H9 (cell line): Measurements from ENCODE around the gene TFF3. TPM values are rescaled to one million over a fixed set of nuclear protein-coding genes. Genes with fewer than 3 reads are reported as not detected.

Experiments used
- DNase-seq: peaks from one replicate; pipeline ENCODE4 v3.0.0-alpha.2; 2017
- H2AFZ ChIP-seq: one replicate; pipeline ENCODE4 v1.6.1; 2013; ENCODE audit warnings: mild to moderate bottlenecking, low read length, control low read depth, moderate library complexity
- H2AK5ac ChIP-seq: 2 replicates; pipeline ENCODE4 v1.6.1; 2013; ENCODE audit warnings: low read length, control low read depth, mixed read lengths; ENCODE audit not compliant: insufficient read length
- H2BK120ac ChIP-seq: one replicate; pipeline ENCODE4 v1.6.1; 2013; ENCODE audit warnings: low read depth, mild to moderate bottlenecking, low read length, control low read depth, inconsistent platforms; ENCODE audit not compliant: poor library complexity, severe bottlenecking
- H2BK12ac ChIP-seq: 2 replicates; pipeline ENCODE4 v1.6.1; 2013; ENCODE audit warnings: low read length, control low read depth, mixed read lengths, low read depth; ENCODE audit not compliant: insufficient read length
- H2BK15ac ChIP-seq: 2 replicates; pipeline ENCODE4 v1.6.1; 2013; ENCODE audit warnings: low read depth, low read length, control low read depth
- H2BK20ac ChIP-seq: one replicate; pipeline ENCODE4 v1.6.1; 2013; ENCODE audit warnings: low read depth, mild to moderate bottlenecking, low read length, control low read depth, inconsistent platforms; ENCODE audit not compliant: poor library complexity, severe bottlenecking
- H2BK5ac ChIP-seq: 2 replicates; pipeline ENCODE4 v1.6.1; 2013; ENCODE audit warnings: low read length, control low read depth, mixed read lengths; ENCODE audit not compliant: insufficient read length
- H3K14ac ChIP-seq: 2 replicates; pipeline ENCODE4 v1.6.1; 2013; ENCODE audit warnings: low read length, control low read depth; ENCODE audit not compliant: insufficient read depth
- H3K18ac ChIP-seq: 2 replicates; pipeline ENCODE4 v1.6.1; 2013; ENCODE audit warnings: low read depth, mild to moderate bottlenecking, mixed read lengths, low read length, control low read depth; ENCODE audit not compliant: insufficient read length
- H3K23ac ChIP-seq: 2 replicates; pipeline ENCODE4 v1.6.1; 2013; ENCODE audit warnings: low read length, control low read depth, mixed read lengths, low read depth; ENCODE audit not compliant: insufficient read length
- H3K23me2 ChIP-seq: 2 replicates; pipeline ENCODE4 v1.6.1; 2013; ENCODE audit warnings: low read depth, mild to moderate bottlenecking, mixed read lengths, low read length, control low read depth; ENCODE audit not compliant: insufficient read length, poor library complexity, severe bottlenecking
- H3K27ac ChIP-seq: 2 replicates; pipeline ENCODE4 v1.5.1; 2013; ENCODE audit warnings: low read length, control low read depth, mixed read lengths, low read depth; ENCODE audit not compliant: insufficient read length
- H3K27me3 ChIP-seq: 2 replicates; pipeline ENCODE4 v1.6.1; 2013; ENCODE audit warnings: low read length, control low read depth, inconsistent platforms; ENCODE audit not compliant: insufficient read depth
- H3K4ac ChIP-seq: 2 replicates; pipeline ENCODE4 v1.6.1; 2013; ENCODE audit warnings: low read depth, mild to moderate bottlenecking, control low read depth, inconsistent platforms, low read length, moderate library complexity
- H3K4me1 ChIP-seq: 2 replicates; pipeline ENCODE4 v1.6.1; 2013; ENCODE audit warnings: low read length, control low read depth, inconsistent platforms; ENCODE audit not compliant: insufficient read depth
- H3K4me2 ChIP-seq: 2 replicates; pipeline ENCODE4 v1.6.1; 2013; ENCODE audit warnings: low read length, control low read depth, mixed read lengths; ENCODE audit not compliant: insufficient read length, insufficient read depth
- H3K56ac ChIP-seq: 2 replicates; pipeline ENCODE4 v1.6.1; 2013; ENCODE audit warnings: low read depth, mild to moderate bottlenecking, mixed read lengths, low read length, control low read depth; ENCODE audit not compliant: insufficient read length
- H3K79me1 ChIP-seq: 2 replicates; pipeline ENCODE4 v1.6.1; 2013; ENCODE audit warnings: low read depth, mild to moderate bottlenecking, moderate library complexity, low read length, control low read depth, inconsistent platforms; ENCODE audit not compliant: insufficient read depth, poor library complexity, severe bottlenecking
- H3K79me2 ChIP-seq: 2 replicates; pipeline ENCODE4 v1.6.1; 2013; ENCODE audit warnings: low read length, control low read depth, inconsistent platforms; ENCODE audit not compliant: insufficient read depth
- H3K9ac ChIP-seq: 2 replicates; pipeline ENCODE4 v1.6.1; 2013; ENCODE audit warnings: low read length, control low read depth, mixed read lengths; ENCODE audit not compliant: insufficient read length; ENCODE audit errors: extremely low read depth
- H3K9me3 ChIP-seq: one replicate; pipeline ENCODE4 v1.6.1; 2013; ENCODE audit warnings: low read depth, low read length, inconsistent platforms; ENCODE audit not compliant: control insufficient read depth
- H3T11ph ChIP-seq: one replicate; pipeline ENCODE4 v1.6.1; 2013; ENCODE audit warnings: mild to moderate bottlenecking, low read length, control low read depth, inconsistent platforms
- H4K20me1 ChIP-seq: one replicate; pipeline ENCODE4 v1.6.1; 2013; ENCODE audit not compliant: control insufficient read depth, insufficient read length, insufficient read depth
- H4K5ac ChIP-seq: 2 replicates; pipeline ENCODE4 v1.6.1; 2013; ENCODE audit warnings: low read depth, mild to moderate bottlenecking, mixed read lengths, low read length, control low read depth; ENCODE audit not compliant: insufficient read length
- H4K8ac ChIP-seq: replicated peaks from 2 replicates; pipeline ENCODE4 v1.6.1; 2013; ENCODE audit warnings: low read length, control low read depth, mixed read lengths, low read depth; ENCODE audit not compliant: insufficient read length
- H4K91ac ChIP-seq: 2 replicates; pipeline ENCODE4 v1.6.1; 2013; ENCODE audit warnings: low read depth, mild to moderate bottlenecking, moderate library complexity, mixed read lengths, low read length, control low read depth; ENCODE audit not compliant: insufficient read length
- H3K27ac Mint-ChIP-seq, 3 experiments: 2 replicates in 2 of 3; 3 replicates in 1 of 3; pipeline ENCODE4 v1.8.0; 2020 to 2021; ENCODE audit warnings: mixed read lengths in 3 of 3, mild to moderate bottlenecking in 1 of 3, moderate library complexity in 1 of 3
- H3K27me3 Mint-ChIP-seq: 2 replicates; pipeline ENCODE4 v1.8.0; 2021; ENCODE audit warnings: low read depth, mild to moderate bottlenecking, moderate library complexity, mixed read lengths
- H3K36me3 Mint-ChIP-seq, 3 experiments: 2 replicates in 2 of 3; 3 replicates in 1 of 3; pipeline ENCODE4 v1.8.0; 2020 to 2021; ENCODE audit warnings: low read depth in 3 of 3, mixed read lengths in 3 of 3; ENCODE audit not compliant: insufficient read depth in 1 of 3
- H3K4me1 Mint-ChIP-seq, 2 experiments: 2 replicates each; pipeline ENCODE4 v1.8.0; 2020; ENCODE audit warnings: mixed read lengths in 2 of 2
- H3K4me3 Mint-ChIP-seq, 2 experiments: 2 replicates in 1 of 2; 3 replicates in 1 of 2; pipeline ENCODE4 v1.8.0; 2020 to 2021; ENCODE audit warnings: mild to moderate bottlenecking in 2 of 2, mixed read lengths in 2 of 2, moderate library complexity in 1 of 2
- H3K9me3 Mint-ChIP-seq, 2 experiments: 2 replicates in 1 of 2; 3 replicates in 1 of 2; pipeline ENCODE4 v1.8.0; 2020; ENCODE audit warnings: mild to moderate bottlenecking in 2 of 2, mixed read lengths in 2 of 2, moderate library complexity in 1 of 2
- WGBS: extraction: QIAGEN DNeasy Blood & Tissue Kit; methylation state at CpG from one replicate; pipeline ENCODE4 v1.1.7; 2013; ENCODE audit warnings: missing lambda C conversion rate, low lambda C conversion rate, mixed read lengths; ENCODE audit not compliant: insufficient read length; ENCODE audit errors: extremely low coverage; 5-methylcytosine and 5-hydroxymethylcytosine counted together
- total RNA-seq: library from RNA; stranded (reverse); gene quantifications from 2 replicates; pipeline ENCODE4 v1.2.1, GENCODE V29; 2021
- TF ChIP-seq, protein P1 (sequence below): fragments of 200-600 bp; sonication (generic); conservative IDR thresholded peaks from 3 replicates; pipeline ENCODE4 v1.8.0; 2021; ENCODE audit warnings: antibody characterized with exemption, mild to moderate bottlenecking

TFF3 gene
- total RNA-seq, 1 experiment from 2014 or later: 1.5 TPM

GRCh38 chr21:42269386-42269785 lies 45.8 kb downstream of the TFF3 start:
- no peak overlapping the region for H3K23ac ChIP-seq

More at GRCh38 chr21:42269386-42269785, 45.8 kb downstream of the TFF3 start:
- Histone ChIP-seq H3K14ac (no peak overlapping the region), H3K4me1 (no peaks in the 10 kb centered on the region), H2AFZ (no peak overlapping the region), H3K23me2 (no peaks in the 10 kb centered on the region), H3K79me1 (no peaks in the 10 kb centered on the region), H4K91ac (no peak overlapping the region), H2BK15ac (no peak overlapping the region), H4K5ac (no peak overlapping the region), H3K56ac (no peak overlapping the region), H2BK5ac (no peak overlapping the region), H2BK120ac (no peak overlapping the region), H3K4ac (no peak overlapping the region), H4K8ac (no peak overlapping the region), H3K18ac (no peak overlapping the region), H2AK5ac (no peak overlapping the region), H3K27ac (no peak overlapping the region), H3K9ac (no peak overlapping the region), H3K79me2 (no peaks in the 10 kb centered on the region), H3K27me3 (no peaks in the 10 kb centered on the region), H3K9me3 (no peaks in the 10 kb centered on the region), H2BK20ac (no peak overlapping the region), H3K4me2 (no peak overlapping the region), H2BK12ac (no peak overlapping the region), H4K20me1 (no peaks in the 10 kb centered on the region), H3T11ph (no peak overlapping the region)
- H3K4me3 Mint-ChIP-seq: no peak overlapping the region
- no peaks in the 10 kb centered on the region; a peak in 1 of 5 replicates for H3K9me3 Mint-ChIP-seq
- H3K4me1 Mint-ChIP-seq: peaks cover 3% of the 10 kb centered on the region in 2 experiments; a peak in 2 of 4 replicates
- no CpG with 5 or more reads among the region's 10 CpGs for WGBS
- peak overlapping the region; percentile 6 to 65 (median 62); a peak in 3 of 7 replicates for H3K27ac Mint-ChIP-seq
- no peaks in the 10 kb centered on the region for H3K36me3 Mint-ChIP-seq
- no peaks in the 10 kb centered on the region for H3K27me3 Mint-ChIP-seq
- TF ChIP-seq, protein P1, sequence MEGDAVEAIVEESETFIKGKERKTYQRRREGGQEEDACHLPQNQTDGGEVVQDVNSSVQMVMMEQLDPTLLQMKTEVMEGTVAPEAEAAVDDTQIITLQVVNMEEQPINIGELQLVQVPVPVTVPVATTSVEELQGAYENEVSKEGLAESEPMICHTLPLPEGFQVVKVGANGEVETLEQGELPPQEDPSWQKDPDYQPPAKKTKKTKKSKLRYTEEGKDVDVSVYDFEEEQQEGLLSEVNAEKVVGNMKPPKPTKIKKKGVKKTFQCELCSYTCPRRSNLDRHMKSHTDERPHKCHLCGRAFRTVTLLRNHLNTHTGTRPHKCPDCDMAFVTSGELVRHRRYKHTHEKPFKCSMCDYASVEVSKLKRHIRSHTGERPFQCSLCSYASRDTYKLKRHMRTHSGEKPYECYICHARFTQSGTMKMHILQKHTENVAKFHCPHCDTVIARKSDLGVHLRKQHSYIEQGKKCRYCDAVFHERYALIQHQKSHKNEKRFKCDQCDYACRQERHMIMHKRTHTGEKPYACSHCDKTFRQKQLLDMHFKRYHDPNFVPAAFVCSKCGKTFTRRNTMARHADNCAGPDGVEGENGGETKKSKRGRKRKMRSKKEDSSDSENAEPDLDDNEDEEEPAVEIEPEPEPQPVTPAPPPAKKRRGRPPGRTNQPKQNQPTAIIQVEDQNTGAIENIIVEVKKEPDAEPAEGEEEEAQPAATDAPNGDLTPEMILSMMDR: no peak
- DNase-seq: no peak
